Activated CD4-positive, alpha-beta T cell treated with anti-CD3 and anti-CD28 coated beads for 4 hours (primary cell): Measurements from ENCODE around the gene ATXN10.
"Not testable (repeated sequence)": the region's sequence is repeated elsewhere in the genome, so short reads cannot be mapped to it uniquely, and the experiment has no call there.

Experiments used
- DNase-seq, 2 donors: peaks; one replicate each; pipeline ENCODE4 v3.0.0-alpha.2; 2020

Gene ATXN10

GRCh38 chr22:45793161-45793560 is 121.5 kb downstream of the ATXN10 start:
- no peak for DNase-seq

GRCh38 chr22:45793892-45794291 is 122.3 kb downstream of the ATXN10 start:
- DNase-seq = no peak

GRCh38 chr22:45796009-45796408 is 124.4 kb downstream of the ATXN10 start:
- not testable (repeated sequence) for DNase-seq

GRCh38 chr22:45799291-45799690 is 127.7 kb downstream of the ATXN10 start:
- no peak for DNase-seq

- no peak for DNase-seq
Observed at GRCh38 chr22:45802054-45802453, 130.4 kb downstream of the ATXN10 start.

- no peak for DNase-seq
Observed at GRCh38 chr22:45804319-45804985, 132.8 kb downstream of the ATXN10 start.

GRCh38 chr22:45804986-45805325 is 133.3 kb downstream of the ATXN10 start:
- DNase-seq = no peak

GRCh38 chr22:45805413-45805812 is 133.8 kb downstream of the ATXN10 start:
- DNase-seq = no peak

- DNase-seq = no peak
Observed at GRCh38 chr22:45807156-45807915, 135.7 kb downstream of the ATXN10 start.

GRCh38 chr22:45812910-45813309 is 141.3 kb downstream of the ATXN10 start:
- no peak for DNase-seq

- DNase-seq = no peak
Observed at GRCh38 chr22:45814198-45814597, 142.6 kb downstream of the ATXN10 start.

- no peak for DNase-seq
Observed at GRCh38 chr22:45816776-45817175, 145.1 kb downstream of the ATXN10 start.

- no peak for DNase-seq
Observed at GRCh38 chr22:45817745-45818423, 146.2 kb downstream of the ATXN10 start.

- DNase-seq = no peak
Observed at GRCh38 chr22:45818424-45819085, 146.9 kb downstream of the ATXN10 start.

GRCh38 chr22:45819305-45819704 is 147.7 kb downstream of the ATXN10 start:
- no peak for DNase-seq

- no peak for DNase-seq
Observed at GRCh38 chr22:45823336-45823735, 151.7 kb downstream of the ATXN10 start.

GRCh38 chr22:45826520-45826919 is 154.9 kb downstream of the ATXN10 start:
- DNase-seq = no peak

GRCh38 chr22:45828841-45829240 is 157.2 kb downstream of the ATXN10 start:
- DNase-seq = no peak

GRCh38 chr22:45830531-45831245 is 159.1 kb downstream of the ATXN10 start:
- DNase-seq = no peak

- DNase-seq = no peak
Observed at GRCh38 chr22:45831394-45831793, 159.8 kb downstream of the ATXN10 start.

GRCh38 chr22:45832180-45832579 is 160.5 kb downstream of the ATXN10 start:
- no peak for DNase-seq

GRCh38 chr22:45832959-45833580 is 161.4 kb downstream of the ATXN10 start:
- DNase-seq = no peak
